ENCODE results near the gene PIGZ. TPM values are rescaled to one million over a fixed set of nuclear protein-coding genes. Genes with fewer than 3 reads are reported as not detected.

Gene PIGZ
- total RNA-seq, 1 experiment from 2014 or later: 0.59 TPM

- no peak for DNase-seq (ENCODE audit: low spot score)
These were observed 53.3 kb downstream of the PIGZ start for GRCh38 chr3:196915375-196915774.

- DNase-seq (ENCODE audit: low spot score): no peak
These were observed 53.8 kb downstream of the PIGZ start for GRCh38 chr3:196914866-196915265.

- no peak for DNase-seq (ENCODE audit: low spot score)
These were observed 64.9 kb downstream of the PIGZ start for GRCh38 chr3:196903740-196904139.

- no peak for DNase-seq (ENCODE audit: low spot score)
These were observed 66.3 kb downstream of the PIGZ start for GRCh38 chr3:196902296-196902695.

GRCh38 chr3:196901768-196902167, 66.9 kb downstream of the PIGZ start:
- no peak for DNase-seq (ENCODE audit: low spot score)

Other genes starting within 250 kb of the PIGZ start
- gene PAK2, start 229.0 kb downstream of the PIGZ start, total RNA-seq (2014; rRNA removed; shearing (Covaris generic)): 46.0 and 54.0 TPM in 2 replicates
- 48.6 and 60.6 TPM in 2 replicates for gene SENP5, start 100.9 kb downstream of the PIGZ start, total RNA-seq (2014; rRNA removed; shearing (Covaris generic))
- 90.6 and 107 TPM in 2 replicates for gene NCBP2, start 26.3 kb downstream of the PIGZ start, total RNA-seq (2014; rRNA removed; shearing (Covaris generic))
- gene MELTF, start 61.0 kb upstream of the PIGZ start, total RNA-seq (2014; rRNA removed; shearing (Covaris generic)): 57.4 and 67.1 TPM in 2 replicates